Ovary (tissue), 3 donors: ENCODE results near the gene KCNJ8.

Experiments
- EP300 ChIP-seq: sonication (generic); formaldehyde crosslinking; IDR thresholded peaks from one replicate; pipeline ENCODE4 v1.6.1; 2017; ENCODE audit warnings: antibody characterized with exemption
- POLR2A ChIP-seq: fragments of 450-650 bp; IDR thresholded peaks from one replicate; pipeline ENCODE4 v1.6.1; 2017; ENCODE audit warnings: antibody characterized with exemption, mild to moderate bottlenecking, moderate library complexity
- TF ChIP-seq, protein P1 (sequence below), 3 donors: fragments of 450-650 bp in 2 of 3; fragments of 200-600 bp in 1 of 3; IDR thresholded peaks; one replicate each; pipeline versions ENCODE4 v1.5.1 to v1.8.0; 2016 to 2022; ENCODE audit warnings: antibody characterized with exemption in 3 of 3, mild to moderate bottlenecking in 1 of 3
- donor health status: DM: no; HTN: no; CAD: no.

GRCh38 chr12:21756699-21757098 lies 17.8 kb downstream of the KCNJ8 start:
- TF ChIP-seq, protein P1, sequence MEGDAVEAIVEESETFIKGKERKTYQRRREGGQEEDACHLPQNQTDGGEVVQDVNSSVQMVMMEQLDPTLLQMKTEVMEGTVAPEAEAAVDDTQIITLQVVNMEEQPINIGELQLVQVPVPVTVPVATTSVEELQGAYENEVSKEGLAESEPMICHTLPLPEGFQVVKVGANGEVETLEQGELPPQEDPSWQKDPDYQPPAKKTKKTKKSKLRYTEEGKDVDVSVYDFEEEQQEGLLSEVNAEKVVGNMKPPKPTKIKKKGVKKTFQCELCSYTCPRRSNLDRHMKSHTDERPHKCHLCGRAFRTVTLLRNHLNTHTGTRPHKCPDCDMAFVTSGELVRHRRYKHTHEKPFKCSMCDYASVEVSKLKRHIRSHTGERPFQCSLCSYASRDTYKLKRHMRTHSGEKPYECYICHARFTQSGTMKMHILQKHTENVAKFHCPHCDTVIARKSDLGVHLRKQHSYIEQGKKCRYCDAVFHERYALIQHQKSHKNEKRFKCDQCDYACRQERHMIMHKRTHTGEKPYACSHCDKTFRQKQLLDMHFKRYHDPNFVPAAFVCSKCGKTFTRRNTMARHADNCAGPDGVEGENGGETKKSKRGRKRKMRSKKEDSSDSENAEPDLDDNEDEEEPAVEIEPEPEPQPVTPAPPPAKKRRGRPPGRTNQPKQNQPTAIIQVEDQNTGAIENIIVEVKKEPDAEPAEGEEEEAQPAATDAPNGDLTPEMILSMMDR (IDR thresholded peaks at IDR 0.05), result no peak
- TF ChIP-seq EP300, result no peak
- no peak for TF ChIP-seq POLR2A
